ENCODE measurements around the gene YARS1.

YARS1 gene

DNA sequence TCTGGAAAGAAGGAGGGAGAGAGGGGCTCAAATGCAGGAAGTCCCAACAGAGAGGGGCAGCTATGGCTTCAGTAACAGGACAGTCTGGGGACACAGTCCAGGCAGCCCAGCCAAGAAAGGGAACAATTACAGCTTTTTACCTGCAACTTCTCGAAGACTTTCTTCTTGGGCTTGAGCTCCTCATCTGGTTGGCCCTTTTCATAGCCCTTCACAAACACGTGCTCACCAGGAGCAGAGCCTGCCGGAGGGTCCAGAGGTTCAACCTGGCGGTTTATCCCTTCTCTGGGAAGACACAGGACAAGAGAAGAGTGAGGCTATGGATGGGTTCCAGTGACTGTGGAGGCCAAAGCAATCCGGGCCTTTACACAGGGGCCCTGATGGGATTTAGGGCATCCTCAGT, 37.9 kb downstream of the YARS1 start:
- DNase-seq (ENCODE audit: low read depth): no peak

DNA sequence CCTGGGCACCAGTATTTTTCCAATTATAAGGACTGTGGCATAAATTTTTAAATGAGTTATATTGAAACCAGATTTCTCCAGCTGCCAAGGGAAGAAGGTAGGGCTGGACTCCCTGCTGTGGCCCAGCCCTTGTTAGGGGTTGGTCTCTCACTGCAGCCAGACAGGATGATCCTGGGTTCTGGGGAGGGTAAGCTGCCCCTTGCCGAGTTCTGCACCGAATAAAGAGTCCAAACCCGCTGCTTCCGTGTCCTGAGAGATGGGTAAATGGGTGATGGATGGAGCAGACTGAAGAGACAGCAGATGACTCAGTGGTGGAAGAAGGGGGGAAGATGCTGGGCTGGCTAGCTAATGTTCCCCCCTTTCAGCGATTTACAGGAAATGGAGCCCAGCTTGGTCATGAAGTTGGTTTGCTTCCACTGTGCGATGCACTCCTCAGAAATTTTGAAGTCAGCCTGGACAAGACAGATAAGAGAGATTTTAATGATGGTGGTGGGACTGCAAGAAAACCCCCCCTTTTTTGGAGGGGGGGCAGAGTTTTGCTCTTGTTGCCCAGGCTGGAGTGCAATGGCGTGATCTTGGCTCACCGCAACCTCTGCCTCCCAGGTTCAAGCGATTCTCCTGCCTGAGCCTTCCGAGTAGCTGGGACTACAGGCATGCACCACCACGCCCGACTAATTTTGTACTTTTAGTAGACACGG, 41.4 kb downstream of the YARS1 start:
- DNase-seq (ENCODE audit: low read depth): no peak

- DNase-seq (ENCODE audit: low read depth): no peak
These were observed 42.1 kb downstream of the YARS1 start for GRCh38 chr1:32774950-32775634.

GRCh38 chr1:32774464-32774808, 42.7 kb downstream of the YARS1 start:
- DNase-seq (ENCODE audit: low read depth): no peak

DNA sequence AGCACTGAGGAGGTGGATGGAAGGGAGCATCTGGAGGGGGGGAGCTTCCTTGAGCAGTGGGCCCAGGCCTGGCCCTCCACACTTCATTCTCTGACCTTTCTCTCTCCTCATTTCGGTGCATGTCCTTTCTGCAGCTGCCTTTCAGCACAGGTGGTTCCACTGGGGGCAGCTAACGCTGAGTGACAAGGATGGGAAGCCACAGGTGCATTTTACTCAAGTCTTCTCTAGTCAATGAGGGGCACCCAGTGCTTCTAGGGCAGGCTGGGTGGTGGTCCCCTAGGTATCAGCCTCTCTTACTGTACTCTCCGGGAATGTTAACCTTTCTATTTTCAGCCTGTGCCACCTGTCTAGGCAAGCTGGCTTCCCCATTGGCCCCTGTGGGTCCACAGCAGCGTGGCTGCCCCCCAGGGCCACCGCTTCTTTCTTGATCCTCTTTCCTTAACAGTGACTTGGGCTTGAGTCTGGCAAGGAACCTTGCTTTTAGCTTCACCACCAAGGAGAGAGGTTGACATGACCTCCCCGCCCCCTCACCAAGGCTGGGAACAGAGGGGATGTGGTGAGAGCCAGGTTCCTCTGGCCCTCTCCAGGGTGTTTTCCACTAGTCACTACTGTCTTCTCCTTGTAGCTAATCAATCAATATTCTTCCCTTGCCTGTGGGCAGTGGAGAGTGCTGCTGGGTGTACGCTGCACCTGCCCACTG, 43.2 kb downstream of the YARS1 start:
- no peak for DNase-seq (ENCODE audit: low read depth)

DNA sequence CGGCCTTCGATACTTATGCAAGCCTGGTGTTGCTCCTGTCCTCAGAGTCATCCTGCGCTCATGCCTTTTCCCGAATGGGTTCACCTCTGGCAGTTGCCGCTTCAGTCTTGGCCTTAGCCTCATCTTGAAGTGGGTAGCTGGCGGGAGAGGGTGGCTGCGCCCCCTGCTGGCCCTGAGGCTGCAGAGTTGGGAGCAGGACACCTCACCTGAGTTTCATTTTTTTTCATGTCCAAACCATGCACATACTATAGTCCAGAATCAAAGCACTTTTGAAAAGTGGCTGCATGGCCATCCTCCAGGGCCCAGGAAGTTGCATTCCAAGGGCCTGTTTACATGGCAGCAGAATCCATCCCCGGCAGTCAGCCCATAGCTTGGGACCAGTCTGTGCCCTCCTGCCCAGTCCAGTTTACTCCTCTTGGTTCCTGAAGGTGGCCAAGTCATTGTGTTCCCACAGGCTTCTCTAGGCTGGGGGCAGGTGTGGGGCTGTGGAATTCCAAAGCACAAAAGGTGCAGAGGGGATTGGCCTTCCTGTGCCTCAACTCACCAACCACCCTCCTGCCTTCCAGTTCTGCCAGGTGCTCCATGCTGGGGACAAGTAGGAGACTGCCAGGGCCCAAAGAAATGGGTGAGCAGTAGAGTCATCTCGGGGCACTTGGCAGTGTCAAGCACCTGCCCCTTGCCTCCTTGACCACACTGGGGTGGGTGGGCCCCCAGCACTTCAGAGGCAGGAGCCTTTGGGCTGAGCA, 44.0 kb downstream of the YARS1 start:
- peak; percentile 67 for DNase-seq (ENCODE audit: low read depth)

- no peak for DNase-seq (ENCODE audit: low read depth)
These were observed 44.7 kb downstream of the YARS1 start for GRCh38 chr1:32772281-32773017.

- no peak for DNase-seq (ENCODE audit: low read depth)
These were observed 45.4 kb downstream of the YARS1 start for GRCh38 chr1:32771561-32772280.

GRCh38 chr1:32770741-32771548, 46.2 kb downstream of the YARS1 start:
- no peak for DNase-seq (ENCODE audit: low read depth)

- DNase-seq (ENCODE audit: low read depth): no peak
These were observed 46.9 kb downstream of the YARS1 start for GRCh38 chr1:32770221-32770731.

DNA sequence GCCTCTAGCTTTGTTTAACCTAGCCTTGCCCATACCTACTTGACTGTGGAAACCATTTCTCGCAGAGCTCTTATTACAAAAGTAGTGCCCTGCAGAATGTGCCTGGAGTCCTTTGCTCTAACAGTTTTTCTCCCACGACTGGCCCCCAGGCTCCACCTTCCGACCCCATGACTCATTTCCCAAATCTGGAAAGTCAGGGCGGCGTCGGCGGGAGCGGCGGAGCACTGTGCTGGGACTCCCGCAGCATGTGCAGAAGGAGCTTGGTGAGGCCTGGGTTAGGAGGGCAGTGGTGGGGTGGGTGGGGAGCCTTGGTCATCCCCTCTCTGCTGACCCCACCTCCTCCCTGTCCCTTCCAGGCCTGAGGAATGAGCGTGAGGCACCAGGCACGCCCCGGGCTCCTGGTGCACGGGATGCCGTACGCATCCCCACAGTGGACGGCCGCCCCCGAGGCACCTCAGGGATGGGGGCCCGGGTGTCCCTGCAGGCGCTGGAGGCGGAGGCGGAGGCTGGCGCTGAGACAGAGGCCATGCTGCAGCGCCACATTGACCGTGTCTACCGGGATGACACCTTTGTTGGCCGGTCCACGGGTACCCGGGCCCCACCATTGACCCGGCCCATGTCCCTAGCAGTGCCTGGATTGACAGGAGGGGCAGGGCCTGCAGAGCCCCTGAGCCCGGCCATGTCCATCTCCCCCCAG, 47.5 kb downstream of the YARS1 start:
- no peak for DNase-seq (ENCODE audit: low read depth)

GRCh38 chr1:32768110-32768850, 48.9 kb downstream of the YARS1 start:
- DNase-seq (ENCODE audit: low read depth): no peak

GRCh38 chr1:32767641-32768040, 49.5 kb downstream of the YARS1 start:
- DNase-seq (ENCODE audit: low read depth): no peak

- DNase-seq (ENCODE audit: low read depth): no peak
These were observed 50.0 kb downstream of the YARS1 start for GRCh38 chr1:32767156-32767555.

DNA sequence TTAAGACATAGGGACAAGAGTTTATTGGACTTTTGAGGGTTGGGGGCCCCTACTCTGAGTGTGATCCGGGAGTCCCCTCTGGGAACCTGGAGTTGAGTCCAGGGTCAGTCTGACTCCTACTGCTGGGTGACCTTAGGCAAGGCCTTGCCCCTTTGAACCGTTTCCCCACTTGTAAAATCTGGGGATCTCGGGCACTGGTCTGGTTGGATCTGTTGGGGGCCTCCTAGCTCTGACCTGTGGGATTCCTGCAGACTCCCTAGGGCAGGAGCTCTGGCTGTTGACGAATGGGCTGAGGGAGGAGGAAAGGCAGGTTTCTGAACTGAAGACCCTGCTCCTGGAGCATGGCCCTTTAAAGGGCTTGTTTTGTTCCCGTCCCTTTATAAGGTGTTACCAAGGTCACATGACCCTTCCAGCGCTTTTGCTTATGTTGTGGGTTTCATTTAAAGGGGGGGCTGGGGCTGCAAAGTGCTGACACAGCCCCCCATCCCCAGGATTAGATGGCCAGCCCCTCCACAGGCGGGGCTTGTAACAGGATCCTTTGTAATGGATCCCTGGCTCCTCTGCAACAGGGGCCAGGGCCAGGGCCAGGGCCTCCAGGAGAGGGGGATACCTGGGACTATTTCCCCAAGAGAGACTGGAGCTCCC, 50.7 kb downstream of the YARS1 start:
- DNase-seq (ENCODE audit: low read depth): no peak

- no peak for DNase-seq (ENCODE audit: low read depth)
These were observed 51.4 kb downstream of the YARS1 start for GRCh38 chr1:32765570-32766327.

DNA sequence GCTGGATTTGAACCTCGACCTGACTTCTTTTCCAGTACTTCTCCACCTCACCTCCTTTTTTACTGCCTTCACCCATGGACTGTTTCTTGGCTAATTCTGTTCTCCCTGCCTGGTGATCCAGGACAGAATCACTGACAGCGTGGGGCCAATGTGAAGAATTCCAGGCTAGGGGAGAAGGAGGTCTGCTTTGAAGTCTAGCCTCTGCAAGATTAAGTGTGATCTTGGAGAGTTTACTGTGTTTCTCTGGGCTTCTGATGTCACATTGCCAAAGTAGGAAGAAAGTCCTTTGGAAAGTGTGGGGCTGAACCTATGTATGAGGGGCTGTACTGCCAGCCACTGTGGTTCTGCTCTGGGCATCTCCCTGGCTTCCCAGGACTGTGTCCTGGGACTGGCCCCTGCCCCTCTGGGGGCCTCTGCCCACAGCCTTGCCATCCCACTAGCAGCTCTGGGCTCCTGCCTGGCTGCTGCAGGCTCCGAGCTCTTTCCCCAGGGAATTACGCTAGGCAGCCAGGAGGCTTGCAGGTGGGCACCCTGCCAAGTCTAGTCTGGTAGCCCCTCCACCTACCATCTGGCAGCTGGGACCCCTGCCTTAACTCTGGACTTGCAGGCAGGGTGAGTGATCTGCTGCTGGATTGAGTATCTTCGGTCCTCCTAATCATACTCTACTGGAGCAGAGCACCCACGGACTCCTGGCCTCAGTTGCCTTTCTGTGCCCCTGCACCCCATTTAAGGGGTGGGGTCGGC, 52.2 kb downstream of the YARS1 start:
- DNase-seq (ENCODE audit: low read depth): no peak
